DMS114 treated with DMSO at 0.1 percent for 48 hours (cell line): Measurements from ENCODE around the gene SBDS.
A peak's percentile ranks its signal among the peaks of the same experiment; 100 is the strongest.
"Not testable (repeated sequence)": the region's sequence is repeated elsewhere in the genome, so short reads cannot be mapped to it uniquely, and the experiment has no call there.

ENCODE experiments used
- DNase-seq: peaks from one replicate; lab custom pipeline; 2025; ENCODE audit not compliant: unreplicated experiment; lab: John Stamatoyannopoulos, UW

The SBDS gene

DNA sequence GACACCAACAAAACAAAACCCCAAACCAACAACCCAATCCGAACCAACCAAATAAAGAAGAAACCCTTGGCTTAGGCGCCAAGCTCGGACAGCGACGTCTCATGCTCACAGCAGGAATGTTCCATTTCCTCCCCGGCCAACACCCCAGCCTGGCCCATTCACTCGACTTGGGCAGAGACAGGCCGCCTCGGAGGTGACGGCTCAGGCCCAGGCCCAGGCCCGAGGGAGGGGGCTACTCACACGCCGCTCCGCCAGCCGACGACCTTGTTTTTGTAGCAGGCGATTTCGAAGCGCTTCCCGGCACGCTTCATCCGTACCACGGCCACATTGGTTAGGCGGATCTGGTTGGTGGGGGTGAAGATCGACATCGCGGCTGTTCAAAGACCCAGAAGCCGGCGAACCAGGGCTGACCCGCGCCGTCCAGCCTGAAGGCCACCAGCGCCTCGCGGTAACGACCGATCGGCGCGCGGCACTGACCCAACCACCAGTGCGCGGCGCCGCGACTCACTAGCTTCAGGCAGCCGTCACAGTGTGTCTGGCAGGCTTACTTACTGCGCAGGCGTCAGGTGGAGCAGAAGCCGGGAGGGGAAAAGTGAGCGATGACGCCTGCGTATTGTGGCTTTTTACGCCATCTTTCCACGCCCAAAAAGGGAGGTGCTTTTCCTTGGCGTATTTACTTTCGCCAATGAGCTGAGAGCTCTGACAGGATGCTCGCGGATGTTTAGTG is at the start of gene SBDS:
Gene SBDS, minus strand, starts transcription at position 537 of the 727 bp plus-strand sequence. Its CDS starts 169 bp downstream, at position 368.
- DNase-seq = peak; percentile 96

DNA sequence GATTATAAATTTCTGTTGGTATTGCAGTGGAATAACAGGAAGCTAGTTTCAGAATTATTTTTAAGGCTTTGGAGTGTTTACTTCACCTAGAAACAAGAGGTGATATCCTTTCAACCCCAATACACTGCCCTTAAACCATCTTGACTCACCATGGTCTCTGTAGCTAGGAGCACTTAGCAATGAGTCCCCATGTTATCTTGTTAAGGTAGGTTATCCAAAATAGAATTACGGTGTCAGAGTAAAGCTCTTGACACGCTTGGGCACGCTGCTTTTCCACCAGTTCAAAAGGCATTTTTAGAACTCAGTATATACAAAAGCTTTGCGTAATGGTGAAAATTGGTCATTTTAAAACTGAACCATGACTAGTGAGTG is 48.2 kb upstream of the SBDS start:
- not testable (repeated sequence) for DNase-seq

DNA sequence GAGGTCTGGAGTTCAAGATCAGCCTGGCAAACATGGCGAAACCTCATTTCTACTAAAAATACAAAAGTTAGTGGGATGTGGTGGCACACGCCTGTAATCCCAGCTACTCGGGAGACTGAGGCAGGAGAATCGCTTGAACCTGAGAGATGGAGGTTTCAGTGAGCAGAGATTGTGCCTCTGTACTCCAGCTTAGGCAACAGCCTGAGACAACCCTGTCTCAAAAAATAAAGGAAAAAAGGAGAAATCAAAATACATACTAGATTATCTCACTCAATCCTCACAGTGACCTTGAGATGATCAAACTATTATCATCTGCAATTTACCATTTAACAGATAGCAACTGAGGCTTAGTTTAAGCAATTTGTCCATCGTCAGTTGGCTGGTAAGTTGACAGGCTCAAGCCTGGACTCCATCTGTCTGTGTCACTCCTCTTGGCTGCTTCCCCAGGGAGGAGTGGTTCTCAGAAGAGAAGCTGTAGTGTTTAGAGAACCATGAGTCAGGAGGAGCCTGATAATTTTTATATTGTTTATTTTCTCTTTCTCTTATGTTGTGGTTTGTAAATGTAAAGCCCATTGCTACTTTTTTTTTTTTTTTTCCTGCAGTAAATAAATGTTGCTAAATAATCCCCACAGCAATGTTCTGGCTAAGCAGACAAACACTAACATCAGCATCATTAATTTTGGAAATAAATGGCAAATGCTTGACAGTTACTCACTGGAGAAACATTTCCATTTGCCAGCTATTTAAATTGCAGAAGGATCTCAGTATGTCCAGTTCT is 47.6 kb upstream of the SBDS start:
- DNase-seq = not testable (repeated sequence)

DNA sequence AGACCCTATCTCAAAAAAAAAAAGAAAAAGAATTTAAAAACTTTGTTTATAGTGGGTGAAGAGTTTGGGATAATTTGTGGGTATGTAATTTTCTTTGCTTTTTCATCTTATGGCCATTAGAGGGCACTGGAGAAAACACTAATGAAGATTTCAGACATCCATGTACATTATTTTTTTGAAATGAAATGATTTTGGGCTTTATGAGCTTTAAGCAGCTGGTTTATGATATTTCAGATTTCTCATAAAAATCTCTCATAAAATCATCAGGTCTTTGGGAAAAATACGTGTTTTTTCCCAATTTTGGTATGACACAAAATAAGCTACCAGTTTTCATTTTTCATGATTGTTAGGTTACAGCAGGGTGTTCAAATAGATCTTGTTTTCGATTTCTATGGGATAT is 45.4 kb upstream of the SBDS start:
- DNase-seq = not testable (repeated sequence)

DNA sequence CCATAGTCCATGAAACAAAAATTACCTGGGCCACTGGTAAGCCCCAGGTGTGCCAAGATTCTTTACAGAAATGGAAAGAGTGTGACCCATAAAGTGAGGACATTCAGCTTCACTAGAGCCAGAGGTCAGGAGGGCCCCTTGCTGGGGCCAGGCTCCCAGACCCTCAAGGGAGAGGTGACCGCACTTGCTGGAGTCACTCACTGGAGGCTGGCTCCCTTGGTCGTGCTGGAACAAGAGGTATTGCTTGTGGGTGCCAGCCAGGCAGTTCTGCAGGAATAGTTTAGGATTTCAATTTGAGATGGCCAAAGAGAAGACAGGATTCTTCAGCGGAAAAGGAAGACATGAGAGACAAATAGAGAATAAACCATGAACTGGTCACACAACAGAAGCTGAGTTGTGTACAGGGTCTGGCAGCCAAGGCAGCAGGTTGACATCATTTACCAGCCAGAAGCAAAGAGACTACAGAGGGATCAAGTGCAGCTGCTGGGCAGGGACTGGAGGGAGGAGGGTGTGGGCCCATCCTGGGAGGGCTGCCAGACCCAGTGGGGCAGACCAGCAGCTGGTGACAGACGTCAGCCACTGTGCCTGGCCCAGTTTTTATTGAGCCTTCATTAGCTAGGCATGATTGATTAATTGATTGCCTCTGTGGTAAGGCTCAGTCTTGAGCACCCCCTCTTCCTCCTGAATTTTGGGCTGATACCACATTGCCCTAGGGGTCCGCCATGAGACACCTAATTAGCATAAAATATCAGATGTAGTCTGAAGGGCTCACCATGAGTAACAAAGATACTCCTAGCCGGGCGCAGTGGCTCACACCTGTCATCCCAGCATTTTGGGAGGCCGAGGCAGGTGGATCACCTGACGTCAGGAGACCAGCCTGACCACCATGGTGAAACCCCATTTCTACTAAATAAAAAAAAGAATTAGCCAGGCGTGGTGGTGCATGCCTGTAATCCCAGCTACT is 41.3 kb upstream of the SBDS start:
- not testable (repeated sequence) for DNase-seq

DNA sequence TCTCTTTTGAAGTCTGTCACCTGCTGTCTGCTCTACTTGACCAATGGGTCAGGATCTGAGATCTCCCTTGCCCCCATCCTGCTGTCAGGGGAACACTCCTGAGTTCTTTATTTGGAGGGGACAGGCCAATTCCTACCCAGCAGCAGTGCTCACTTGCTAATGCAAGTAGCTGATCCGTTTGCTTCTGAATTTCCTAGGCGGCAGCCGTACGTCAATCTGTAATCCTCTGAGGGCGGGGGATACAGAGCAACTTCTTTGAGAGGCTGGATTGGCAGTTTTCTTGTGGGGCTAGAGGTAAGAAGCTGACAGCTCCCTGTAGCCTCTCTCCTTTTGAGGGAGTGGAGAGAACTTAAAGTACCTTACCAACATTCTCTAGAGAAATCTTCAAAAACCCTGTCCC is 37.9 kb upstream of the SBDS start:
- no peak for DNase-seq

DNA sequence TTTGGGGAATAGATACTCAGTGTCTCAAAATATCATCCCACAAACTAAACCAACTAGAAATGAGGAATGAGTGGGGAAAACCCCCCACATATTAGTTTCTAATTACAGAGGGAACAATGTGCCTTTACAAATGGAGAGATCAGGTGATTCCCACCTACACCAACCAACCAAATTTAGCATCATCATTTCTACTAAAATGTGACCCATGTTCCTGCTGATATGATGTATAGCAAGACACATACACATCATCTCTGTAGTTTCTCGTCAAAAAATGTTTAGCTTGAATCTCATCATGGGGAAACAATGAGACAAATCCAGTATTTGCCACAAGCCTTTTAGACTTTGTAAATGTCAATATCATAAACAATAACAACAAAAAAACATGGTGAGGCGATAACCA is 36.3 kb upstream of the SBDS start:
- not testable (repeated sequence) for DNase-seq

DNA sequence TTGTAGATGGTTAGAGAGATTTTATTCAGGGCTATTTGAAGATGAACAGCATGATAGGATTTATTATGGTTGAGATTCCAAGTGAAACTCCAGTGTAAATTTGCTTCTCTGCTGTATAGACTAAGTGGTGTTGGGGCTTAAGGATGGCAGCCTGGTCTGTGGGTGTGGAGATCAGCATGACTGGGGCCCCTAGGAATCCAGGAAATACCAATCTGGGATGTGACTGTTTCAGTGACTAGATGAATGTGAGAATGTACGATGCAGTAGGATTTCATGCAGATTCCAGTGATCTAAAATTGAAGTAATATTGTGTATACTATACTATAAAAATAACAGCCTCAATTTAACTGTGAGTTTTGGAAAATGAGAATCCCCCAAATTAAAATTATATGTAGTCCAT is 30.1 kb upstream of the SBDS start:
- not testable (repeated sequence) for DNase-seq

DNA sequence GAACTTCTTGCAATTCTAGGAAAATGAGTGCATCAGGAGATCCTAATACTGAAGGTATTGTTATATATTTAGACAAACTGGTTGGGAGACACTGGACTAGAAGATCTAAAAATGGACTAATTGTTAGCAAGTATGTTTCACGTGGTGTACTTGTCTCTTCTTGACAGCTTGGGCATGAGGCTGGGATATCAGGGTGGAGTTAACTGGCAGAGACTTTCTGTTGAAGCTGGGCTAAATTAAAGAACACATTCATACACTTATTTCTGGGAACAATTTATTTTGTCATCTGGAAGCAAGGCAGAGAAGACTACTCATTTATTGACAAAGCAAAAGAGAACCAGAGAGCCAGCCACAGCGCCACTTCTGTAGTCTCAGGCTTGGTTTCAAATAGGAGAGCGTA is 27.1 kb upstream of the SBDS start:
- DNase-seq = no peak

DNA sequence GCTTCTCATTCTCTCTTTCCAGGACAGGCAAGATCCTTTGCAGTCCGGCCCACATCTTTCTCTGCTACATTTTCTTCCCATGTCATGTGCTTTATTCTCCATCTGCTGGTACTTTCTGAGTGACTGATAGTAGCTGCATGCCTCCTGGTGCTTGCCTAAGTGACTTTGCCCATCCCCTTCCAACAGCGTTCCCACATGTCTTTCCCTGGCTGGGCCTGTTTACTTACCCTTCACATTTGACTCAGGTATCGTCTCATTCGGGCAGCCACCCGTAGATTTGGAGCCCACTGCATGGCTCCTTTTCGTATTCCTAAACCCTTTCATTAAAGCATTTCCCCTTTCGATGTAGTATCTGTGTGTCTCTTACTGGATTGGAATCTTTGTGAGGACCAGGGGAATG is 25.9 kb upstream of the SBDS start:
- no peak for DNase-seq

DNA sequence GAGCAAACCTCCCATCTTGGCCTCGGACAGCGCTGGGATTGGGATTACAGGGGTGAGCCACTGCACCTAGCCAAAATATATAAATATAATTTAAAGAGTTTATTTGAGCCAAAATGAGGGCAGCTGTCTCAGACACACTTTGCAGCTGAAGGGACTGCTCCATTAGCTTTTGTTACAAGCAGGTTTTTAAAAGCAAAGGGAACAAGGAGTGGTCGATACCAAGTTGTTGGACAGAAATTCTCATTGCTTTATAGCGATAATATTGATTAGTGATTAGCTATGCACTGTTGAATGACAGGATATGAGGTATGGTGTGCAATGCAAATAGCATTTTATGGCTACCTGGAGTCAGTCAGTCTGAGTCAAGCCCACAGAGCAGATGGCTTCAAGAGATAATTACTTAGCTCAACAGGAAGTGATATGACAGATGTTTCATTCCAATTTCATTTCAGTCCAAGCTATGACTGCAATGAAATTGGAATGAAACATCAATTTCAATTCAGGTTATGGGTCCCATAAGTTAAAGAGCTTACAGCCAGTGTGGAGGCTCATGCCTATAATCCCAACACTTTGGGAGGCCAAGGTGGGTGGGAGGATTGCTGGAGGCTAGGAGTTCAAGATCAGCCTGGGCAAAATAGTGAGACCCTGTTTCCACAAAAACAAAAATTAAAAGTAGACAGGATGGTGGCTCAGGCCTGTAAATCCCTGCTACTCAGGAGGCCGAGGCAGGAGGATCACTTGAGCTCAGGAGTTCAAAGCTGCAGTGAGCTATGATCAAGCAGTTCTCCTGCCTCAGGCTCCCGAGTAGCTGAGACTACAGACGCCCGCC is 24.4 kb upstream of the SBDS start:
- DNase-seq = no peak

DNA sequence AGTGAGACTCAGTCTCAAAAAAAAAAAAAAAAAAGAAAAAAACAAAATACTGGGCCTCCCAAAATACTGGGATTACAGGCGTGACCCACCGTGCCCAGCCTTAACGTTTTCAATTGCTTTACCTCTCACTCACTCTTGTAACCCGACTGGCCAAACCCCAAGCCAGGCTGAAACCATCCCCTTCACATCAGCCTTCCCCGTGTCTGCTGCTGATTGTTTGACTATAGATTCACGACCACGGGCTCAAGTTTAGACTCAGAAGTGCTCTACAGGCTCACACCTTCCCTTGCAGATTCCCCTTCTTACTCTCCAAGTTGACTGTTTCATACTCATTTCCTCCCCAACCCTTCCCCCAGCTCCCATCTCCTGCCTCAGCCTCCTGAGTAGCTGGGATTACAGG is 23.6 kb upstream of the SBDS start:
- no peak for DNase-seq

DNA sequence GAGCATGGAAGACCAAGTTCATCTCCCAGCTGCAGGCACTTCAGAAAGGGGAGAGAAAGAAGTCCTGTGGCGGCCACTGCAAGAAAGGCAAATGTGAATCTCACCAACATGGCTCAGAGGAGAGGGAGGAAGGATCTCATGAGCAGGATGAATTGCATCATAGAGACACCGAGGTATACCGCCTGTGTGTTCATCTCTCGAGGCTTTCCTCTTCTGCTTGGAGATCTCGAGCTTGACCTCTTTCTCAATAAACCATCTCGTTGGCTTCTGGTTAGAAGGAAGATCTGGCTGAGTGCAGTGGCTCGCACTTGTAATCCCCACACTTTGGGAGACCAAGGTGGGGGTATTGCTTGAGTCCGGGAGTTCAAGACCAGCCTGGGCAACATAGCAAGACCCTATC is 22.6 kb upstream of the SBDS start:
- not testable (repeated sequence) for DNase-seq

DNA sequence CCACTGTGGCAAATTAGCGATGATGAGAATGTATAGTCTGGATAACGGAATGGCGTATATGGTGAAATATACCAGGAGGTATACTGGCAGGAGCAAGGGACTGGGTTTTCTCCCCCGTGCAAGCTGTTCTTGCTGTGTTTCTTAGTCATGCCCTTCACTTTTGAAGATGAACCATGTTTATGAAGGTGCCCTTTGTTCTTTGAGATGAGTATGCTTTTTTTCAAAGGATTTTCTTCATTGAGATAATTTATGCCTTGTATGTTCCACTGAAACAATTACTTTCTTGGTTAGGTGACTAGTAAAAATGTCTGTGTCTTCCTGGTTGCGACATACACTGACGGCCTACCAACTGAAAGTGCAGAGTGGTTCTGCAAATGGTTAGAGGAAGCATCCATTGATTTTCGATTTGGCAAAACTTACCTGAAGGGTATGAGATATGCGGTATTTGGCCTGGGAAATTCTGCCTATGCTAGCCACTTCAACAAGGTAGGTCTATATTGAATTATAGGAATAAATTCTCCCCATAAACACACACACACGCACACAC is 18.8 kb upstream of the SBDS start:
- not testable (repeated sequence) for DNase-seq

DNA sequence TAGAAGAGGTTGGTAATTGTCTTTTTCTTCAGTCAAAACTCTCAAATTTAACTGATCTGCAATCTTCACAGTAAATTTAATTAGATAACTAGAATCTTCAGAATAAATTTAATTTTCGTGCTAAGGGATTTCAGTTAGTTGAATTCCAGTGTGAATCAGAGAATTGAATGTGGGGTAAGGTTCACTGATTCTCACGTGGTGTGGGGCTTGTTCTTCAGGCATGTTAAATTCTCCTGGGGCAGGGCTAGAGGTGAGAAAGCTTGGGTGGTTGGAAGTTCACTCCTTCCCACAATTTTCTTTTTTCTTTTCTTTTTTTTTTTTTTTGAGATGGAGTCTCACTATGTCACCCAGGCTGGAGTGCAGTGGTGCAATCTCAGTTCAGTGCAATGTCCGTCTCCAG is 14.3 kb upstream of the SBDS start:
- DNase-seq = not testable (repeated sequence)

DNA sequence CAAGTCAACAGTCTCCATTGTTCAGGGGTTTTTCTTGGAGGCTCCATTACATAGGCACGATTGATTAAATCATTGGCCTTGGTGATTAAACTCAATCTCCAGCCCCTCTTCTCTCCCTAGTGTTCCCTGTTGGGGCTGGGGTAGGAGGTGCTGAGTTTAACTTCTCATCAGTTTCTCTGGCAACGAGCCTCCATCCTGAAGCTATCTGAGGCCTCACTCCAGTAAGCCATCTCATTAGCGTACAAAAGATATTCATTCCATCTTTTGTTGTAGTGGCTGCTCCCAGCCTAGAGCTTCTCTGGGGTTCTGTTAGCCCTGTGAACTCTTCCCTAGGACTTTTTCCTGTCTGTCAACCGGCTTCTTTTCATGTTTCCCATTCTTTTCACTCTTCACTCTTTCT is 12.9 kb upstream of the SBDS start:
- DNase-seq = no peak

DNA sequence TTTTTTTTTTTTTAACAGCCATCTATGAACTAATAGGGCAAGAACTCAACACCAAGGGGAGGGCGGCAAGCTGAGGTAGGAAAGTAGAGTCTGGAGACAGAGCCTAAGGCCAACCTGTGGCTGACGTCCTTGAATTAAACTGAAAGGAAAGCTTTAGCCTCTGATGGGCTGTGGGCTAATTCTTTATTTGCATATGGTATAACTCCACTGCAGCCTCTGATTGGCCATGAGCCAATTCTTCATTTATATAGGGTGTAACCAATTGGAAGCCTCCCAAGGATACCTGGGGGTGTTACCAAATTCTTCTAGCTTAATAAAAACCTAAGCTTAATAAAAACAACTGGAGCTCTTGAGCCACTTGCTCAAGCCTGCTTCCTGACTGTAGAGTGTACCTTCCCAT is 11.6 kb upstream of the SBDS start:
- no peak for DNase-seq

DNA sequence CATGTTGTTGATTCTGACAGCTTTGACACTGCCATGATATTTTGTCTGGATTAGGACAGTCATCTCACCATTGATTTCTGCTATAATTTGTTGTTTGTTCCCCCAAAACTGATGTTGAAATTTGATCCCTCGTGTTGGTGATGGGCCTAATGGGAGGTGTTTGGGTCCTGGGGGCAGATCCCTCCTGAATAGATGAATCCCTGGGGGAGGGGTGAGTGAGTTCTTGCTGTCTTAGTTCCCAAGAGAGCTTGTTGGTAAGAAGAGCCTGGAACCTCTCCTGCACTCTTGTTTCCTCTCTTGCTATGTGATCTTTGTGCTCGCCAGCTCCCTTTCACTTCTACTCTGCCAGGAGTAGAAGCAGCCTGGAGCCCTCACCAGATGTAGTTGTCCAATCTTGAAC is 8.8 kb upstream of the SBDS start:
- not testable (repeated sequence) for DNase-seq

DNA sequence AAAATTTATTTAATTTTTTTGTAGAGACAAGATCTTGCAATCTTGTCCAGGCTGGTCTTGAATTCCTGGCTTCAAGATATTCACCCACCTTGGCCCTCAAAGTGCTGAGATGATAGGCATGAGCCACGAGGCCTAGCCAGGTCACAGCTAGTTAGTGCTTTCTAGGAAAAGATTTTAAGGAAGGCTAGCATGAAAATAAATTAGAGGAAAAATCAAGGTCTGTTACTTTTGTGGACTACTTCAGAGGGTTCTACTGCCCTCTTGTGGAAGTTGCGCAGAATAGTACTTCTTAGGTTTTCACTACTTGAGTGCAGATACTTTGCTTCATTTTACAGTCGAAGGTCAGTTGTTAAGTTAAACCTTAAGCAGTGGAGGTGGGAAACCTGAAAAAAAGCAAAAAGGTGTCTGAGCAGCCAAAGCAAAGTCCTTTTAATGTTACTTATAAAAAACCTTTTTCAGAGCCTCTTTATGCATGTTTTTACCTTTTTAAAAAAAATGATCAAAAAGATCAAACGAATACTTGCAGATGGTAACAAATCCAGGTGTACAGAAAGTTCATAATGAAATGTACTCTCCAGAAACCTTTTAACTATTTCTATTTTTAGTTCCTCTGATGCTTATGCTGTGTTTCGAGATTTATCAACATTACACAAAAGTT is 5.3 kb upstream of the SBDS start:
- DNase-seq = peak; percentile 14
